Activated T-cell treated with anti-CD3 and anti-CD28 coated beads for 24 hours (primary cell): ENCODE data around the gene LRP1.

ENCODE experiments used
- DNase-seq: peaks from one replicate; pipeline ENCODE4 v3.0.0-alpha.2; 2020; ENCODE audit warnings: low read depth

The LRP1 gene

GRCh38 chr12:57195611-57196371 is 67.5 kb downstream of the LRP1 start:
- DNase-seq, result no peak

GRCh38 chr12:57196439-57196838 is 68.2 kb downstream of the LRP1 start:
- DNase-seq, result no peak

GRCh38 chr12:57196956-57197355 is 68.7 kb downstream of the LRP1 start:
- DNase-seq, result no peak

- no peak for DNase-seq
Measured at GRCh38 chr12:57198329-57198728, 70.0 kb downstream of the LRP1 start.

- no peak for DNase-seq
Measured at GRCh38 chr12:57199191-57199590, 70.9 kb downstream of the LRP1 start.

- DNase-seq, result no peak
Measured at GRCh38 chr12:57200497-57200896, 72.2 kb downstream of the LRP1 start.

GRCh38 chr12:57201219-57201618 is 72.9 kb downstream of the LRP1 start:
- no peak for DNase-seq

GRCh38 chr12:57201631-57202030 is 73.3 kb downstream of the LRP1 start:
- no peak for DNase-seq

GRCh38 chr12:57202321-57202720 is 74.0 kb downstream of the LRP1 start:
- DNase-seq, result no peak

- no peak for DNase-seq
Measured at GRCh38 chr12:57203201-57203600, 74.9 kb downstream of the LRP1 start.

- DNase-seq, result no peak
Measured at GRCh38 chr12:57203791-57204190, 75.5 kb downstream of the LRP1 start.

GRCh38 chr12:57204454-57204853 is 76.2 kb downstream of the LRP1 start:
- DNase-seq, result no peak

- DNase-seq, result no peak
Measured at GRCh38 chr12:57205186-57205585, 76.9 kb downstream of the LRP1 start.

GRCh38 chr12:57205931-57206330 is 77.6 kb downstream of the LRP1 start:
- no peak for DNase-seq

- no peak for DNase-seq
Measured at GRCh38 chr12:57207731-57208630, 79.7 kb downstream of the LRP1 start.

GRCh38 chr12:57208631-57209282 is 80.5 kb downstream of the LRP1 start:
- no peak for DNase-seq

- DNase-seq, result no peak
Measured at GRCh38 chr12:57209916-57210315, 81.6 kb downstream of the LRP1 start.

GRCh38 chr12:57210461-57210860 is 82.2 kb downstream of the LRP1 start:
- DNase-seq, result no peak

GRCh38 chr12:57210926-57211692 is 82.8 kb downstream of the LRP1 start:
- no peak for DNase-seq

GRCh38 chr12:57211791-57212700 is 83.8 kb downstream of the LRP1 start:
- DNase-seq, result no peak

GRCh38 chr12:57212701-57213057 is 84.4 kb downstream of the LRP1 start:
- DNase-seq, result no peak
